Smooth muscle cell (in vitro differentiated cells): Measurements from ENCODE around the gene CMSS1. TPM values are rescaled to one million over a fixed set of nuclear protein-coding genes. Genes with fewer than 3 reads are reported as not detected.

Experiments
- DNase-seq: peaks from one replicate; lab custom pipeline; 2025; ENCODE audit not compliant: unreplicated experiment; lab: John Stamatoyannopoulos, UW
- H2AFZ ChIP-seq: fragments of 200-600 bp; sonication (generic); 2 replicates; pipeline ENCODE4 v1.6.0; 2016; ENCODE audit warnings: antibody characterized with exemption, low read depth, mild to moderate bottlenecking
- H3F3A ChIP-seq: fragments of 200-600 bp; sonication (generic); 2 replicates; pipeline ENCODE4 v1.6.0; 2017; ENCODE audit warnings: antibody characterized with exemption, low read depth
- H3K27ac ChIP-seq: fragments of 200-600 bp; sonication (generic); 2 replicates; pipeline ENCODE4 v1.5.1; 2016; ENCODE audit warnings: low read depth, mild to moderate bottlenecking
- H3K27me3 ChIP-seq: fragments of 200-600 bp; sonication (generic); 2 replicates; pipeline ENCODE4 v1.6.1; 2016; ENCODE audit warnings: low read depth, mild to moderate bottlenecking
- H3K36me3 ChIP-seq: fragments of 200-600 bp; sonication (generic); 2 replicates; pipeline ENCODE4 v1.5.1; 2016; ENCODE audit warnings: low read depth
- H3K4me1 ChIP-seq: fragments of 200-600 bp; sonication (generic); 2 replicates; pipeline ENCODE4 v1.5.1; 2016; ENCODE audit warnings: low read depth
- H3K4me2 ChIP-seq: fragments of 200-600 bp; sonication (generic); 2 replicates; pipeline ENCODE4 v1.6.0; 2016; ENCODE audit warnings: mild to moderate bottlenecking
- H3K4me3 ChIP-seq: fragments of 200-600 bp; sonication (generic); 2 replicates; pipeline ENCODE4 v1.5.1; 2016; ENCODE audit warnings: mild to moderate bottlenecking
- H3K79me2 ChIP-seq: fragments of 200-600 bp; sonication (generic); 2 replicates; pipeline ENCODE4 v1.6.0; 2016; ENCODE audit warnings: low read depth, mild to moderate bottlenecking
- H3K9ac ChIP-seq: fragments of 200-600 bp; sonication (generic); 2 replicates; pipeline ENCODE4 v1.6.0; 2016; ENCODE audit warnings: low read depth
- H3K9me3 ChIP-seq: fragments of 200-600 bp; sonication (generic); replicated peaks from 2 replicates; pipeline ENCODE4 v1.5.1; 2016; ENCODE audit warnings: low read depth
- H4K20me1 ChIP-seq: fragments of 200-600 bp; sonication (generic); 2 replicates; pipeline ENCODE4 v1.6.0; 2016; ENCODE audit warnings: low read depth
- CTCF ChIP-seq: fragments of 200-600 bp; sonication (generic); IDR thresholded peaks from 2 replicates; pipeline ENCODE4 v1.5.1; 2017; ENCODE audit warnings: borderline replicate concordance, mild to moderate bottlenecking, antibody characterized with exemption; ENCODE audit not compliant: insufficient read depth, poor library complexity, severe bottlenecking
- WGBS: methylation state at CpG from one replicate; pipeline ENCODE4 v1.1.7; 2016; ENCODE audit warnings: low lambda C conversion rate; 5-methylcytosine and 5-hydroxymethylcytosine counted together
- polyA plus RNA-seq: library from polyadenylated mRNA; unstranded; fragments of >200 nt; fragmentation: Nextera tagmentation; extraction: Ambion mirVana; gene quantifications from 2 replicates; pipeline ENCODE4 v1.2.1, GENCODE V29; 2016
- total RNA-seq: library from RNA; depleted of rRNA; stranded (reverse); fragments of >200 nt; gene quantifications from 2 replicates; pipeline ENCODE4 v1.2.3, GENCODE V29; 2014

The CMSS1 gene
- total and polyA plus RNA-seq, 2 experiments from 2014 or later, result 19.2 to 24.1 TPM

DNA sequence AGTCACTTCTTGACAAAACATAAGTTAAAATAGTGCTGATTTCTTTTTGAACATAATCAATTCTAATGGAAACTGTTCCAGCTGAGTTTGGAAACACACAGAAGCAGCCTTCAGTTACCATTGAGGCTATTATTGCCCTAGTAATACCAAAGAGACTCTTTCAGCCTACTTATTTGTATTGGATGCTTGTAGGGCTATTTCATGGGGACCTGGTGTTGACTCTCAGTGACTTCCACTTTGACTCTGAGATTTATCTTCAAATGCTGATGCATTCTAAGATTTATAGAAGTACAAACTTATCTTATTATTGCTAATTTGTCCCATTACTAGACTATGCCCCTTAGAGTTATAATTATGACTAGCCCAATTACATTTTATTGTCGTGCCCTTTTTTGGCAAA is 67.4 kb downstream of the CMSS1 start:
- Histone ChIP-seq H3K4me2 (no peak overlapping the region), H3K9ac (no peak overlapping the region), H3K4me3 (no peak overlapping the region), H3F3A (no peaks in the 10 kb centered on the region), H3K79me2 (peaks cover 1% of the 10 kb centered on the region), H3K27ac (no peak overlapping the region), H3K4me1 (no peaks in the 10 kb centered on the region), H3K36me3 (no peaks in the 10 kb centered on the region), H4K20me1 (no peaks in the 10 kb centered on the region), H2AFZ (no peak overlapping the region), H3K9me3 (no peaks in the 10 kb centered on the region), H3K27me3 (no peaks in the 10 kb centered on the region)
- TF ChIP-seq CTCF, result no peak
- no peak for DNase-seq
- 97% methylated on average over 1 of the region's 1 CpG for WGBS

DNA sequence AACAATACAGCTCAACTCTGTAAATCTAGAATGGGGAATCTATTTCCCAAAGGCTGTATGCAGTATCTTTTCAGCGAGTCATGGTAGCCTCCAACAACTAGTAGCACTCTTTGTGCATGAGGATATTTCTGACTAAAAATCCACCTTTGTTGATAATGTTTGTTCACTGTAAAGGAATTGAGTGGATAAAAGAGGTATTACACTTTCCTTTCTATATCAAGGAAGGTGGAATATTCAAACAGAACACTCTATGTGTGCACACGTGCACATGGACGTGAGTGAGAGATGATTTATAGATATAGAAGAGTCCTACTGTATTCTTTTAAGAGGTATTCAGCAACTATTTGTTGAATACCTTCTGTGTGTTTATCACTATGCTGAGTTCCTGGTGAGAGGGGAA is 68.2 kb downstream of the CMSS1 start:
- Histone ChIP-seq H2AFZ (no peak overlapping the region), H3K79me2 (peaks cover 3% of the 10 kb centered on the region), H3K9ac (no peak overlapping the region), H3F3A (no peaks in the 10 kb centered on the region), H3K27me3 (no peaks in the 10 kb centered on the region), H3K4me1 (peaks cover 3% of the 10 kb centered on the region), H3K4me2 (no peak overlapping the region), H3K9me3 (no peaks in the 10 kb centered on the region), H4K20me1 (no peaks in the 10 kb centered on the region), H3K4me3 (no peak overlapping the region), H3K27ac (no peak overlapping the region), H3K36me3 (no peaks in the 10 kb centered on the region)
- DNase-seq, result no peak
- 90% methylated on average over 3 of the region's 3 CpGs for WGBS
- TF ChIP-seq CTCF, result no peak

DNA sequence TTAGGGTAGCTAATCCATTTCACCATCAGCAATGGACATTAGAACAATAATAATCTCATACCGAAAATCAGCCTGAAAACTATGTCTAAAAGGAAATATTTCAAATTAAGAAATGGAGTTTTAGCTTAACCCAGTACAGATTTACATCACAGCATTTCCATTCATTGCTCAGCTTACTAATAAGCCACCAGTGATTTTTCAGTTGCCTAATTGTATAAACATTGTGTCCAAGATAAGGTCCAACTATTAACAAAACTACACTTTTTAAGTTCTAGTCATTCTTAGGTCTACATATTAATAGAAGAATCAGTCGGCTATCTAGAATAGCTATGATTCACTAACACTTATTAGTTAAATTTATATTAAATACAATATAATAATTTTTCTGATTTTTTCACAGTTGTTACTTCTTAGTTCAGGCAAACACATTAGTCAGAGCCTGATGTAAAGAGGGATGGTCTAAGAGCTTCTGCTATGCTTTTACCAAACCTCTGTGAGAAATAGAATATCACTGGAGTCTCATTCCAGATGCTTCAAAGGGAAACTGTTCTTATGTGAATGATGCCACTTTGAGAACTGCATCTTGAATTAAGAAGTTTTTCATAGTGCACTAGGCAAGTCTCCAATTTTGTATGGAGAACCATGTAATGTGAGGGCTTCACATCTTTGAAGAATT is 74.1 kb downstream of the CMSS1 start:
- TF ChIP-seq CTCF, result no peak
- 60% methylated on average over 2 of the region's 2 CpGs for WGBS
- DNase-seq, result no peak
- no peak overlapping the region for H3K4me3 ChIP-seq
- H3K9me3 ChIP-seq, result no peaks in the 10 kb centered on the region
- H2AFZ ChIP-seq, result no peak overlapping the region
- H3F3A ChIP-seq, result no peaks in the 10 kb centered on the region
- no peaks in the 10 kb centered on the region for H4K20me1 ChIP-seq
- no peak overlapping the region for H3K9ac ChIP-seq
- H3K4me1 ChIP-seq, result peaks cover 25% of the 10 kb centered on the region
- no peaks in the 10 kb centered on the region for H3K27me3 ChIP-seq
- peak overlapping the region; percentile 73 for H3K27ac ChIP-seq
- peaks cover 3% of the 10 kb centered on the region for H3K79me2 ChIP-seq
- H3K36me3 ChIP-seq, result no peaks in the 10 kb centered on the region
- H3K4me2 ChIP-seq, result peak overlapping the region; percentile 33

DNA sequence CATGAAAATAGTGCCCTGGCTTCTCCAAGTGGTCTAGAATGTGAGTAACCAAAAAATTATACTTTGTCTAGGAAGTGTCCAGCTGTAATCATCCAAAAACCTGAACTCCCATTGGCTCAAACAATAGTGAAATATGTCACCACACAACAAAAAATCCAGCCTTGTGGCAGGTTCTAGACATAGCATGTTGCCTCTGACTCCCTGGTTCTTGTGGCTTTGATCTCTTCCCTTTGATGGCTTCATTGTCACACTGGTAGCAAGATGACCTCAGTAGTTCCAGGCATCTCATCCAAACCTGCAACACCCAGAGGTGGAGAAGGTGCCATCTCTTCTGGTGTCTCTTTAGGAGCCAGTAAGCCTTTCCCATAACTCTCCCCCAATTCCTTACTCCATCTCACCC is 74.7 kb downstream of the CMSS1 start:
- Histone ChIP-seq H3F3A (peaks cover 1% of the 10 kb centered on the region), H3K36me3 (no peaks in the 10 kb centered on the region), H3K4me2 (no peak overlapping the region), H2AFZ (no peak overlapping the region), H3K27ac (peak overlapping the region; percentile 73), H3K4me3 (no peak overlapping the region), H3K4me1 (peaks cover 26% of the 10 kb centered on the region), H3K79me2 (peaks cover 3% of the 10 kb centered on the region), H3K9me3 (no peaks in the 10 kb centered on the region), H3K9ac (no peak overlapping the region), H3K27me3 (no peaks in the 10 kb centered on the region), H4K20me1 (no peaks in the 10 kb centered on the region)
- no peak for TF ChIP-seq CTCF
- DNase-seq, result no peak
